H1 (cell line): ENCODE results near the gene COTL1. TPM values are rescaled to one million over a fixed set of nuclear protein-coding genes. Genes with fewer than 3 reads are reported as not detected.

Source experiments
- CTCF ChIA-PET: fragments of 300-600 bp; sonication (Branson Sonifier 250); formaldehyde crosslinking; loops from one replicate; lab custom pipeline; 2021; ENCODE audit not compliant: partially characterized antibody; lab: Charles Lee
- POLR2A ChIA-PET: fragments of 300-600 bp; sonication (Branson Sonifier 250); formaldehyde crosslinking; loops from one replicate; lab custom pipeline; 2021; ENCODE audit warnings: inconsistent platforms; ENCODE audit not compliant: partially characterized antibody; lab: Charles Lee
- DNase-seq, 2 experiments: peaks; one replicate each; pipeline versions ENCODE4 v3.0.0 to v3.0.0-alpha.2; 2010 to 2022; ENCODE audit warnings: low spot score in 2 of 2, low read depth in 1 of 2, mixed read lengths in 1 of 2
- FAIRE-seq: peaks from 2 replicates; lab custom pipeline; 2011; peaks lifted over from hg19 to GRCh38; lab: Jason Lieb, UNC
- H2AFZ ChIP-seq: 2 replicates; pipeline ENCODE4 v1.8.1; 2012; ENCODE audit warnings: low read length, inconsistent platforms
- H2AK5ac ChIP-seq: 2 replicates; pipeline ENCODE4 v1.6.1; 2013; ENCODE audit warnings: low read depth, low read length
- H2BK120ac ChIP-seq: replicated peaks from 2 replicates; pipeline ENCODE3; 2013; ENCODE audit warnings: low read depth, low read length, inconsistent platforms
- H2BK12ac ChIP-seq: 2 replicates; pipeline ENCODE4 v1.6.1; 2013; ENCODE audit warnings: low read depth, low read length
- H2BK15ac ChIP-seq: 2 replicates; pipeline ENCODE4 v1.6.1; 2013; ENCODE audit warnings: low read length
- H2BK20ac ChIP-seq: 2 replicates; pipeline ENCODE4 v1.6.1; 2013; ENCODE audit warnings: low read length
- H2BK5ac ChIP-seq: 2 replicates; pipeline ENCODE4 v1.6.1; 2013; ENCODE audit warnings: low read depth, low read length
- H3K14ac ChIP-seq: 2 replicates; pipeline ENCODE4 v1.6.1; 2013; ENCODE audit warnings: inconsistent platforms; ENCODE audit not compliant: insufficient read length
- H3K18ac ChIP-seq: 2 replicates; pipeline ENCODE4 v1.6.1; 2013; ENCODE audit warnings: low read length; ENCODE audit errors: extremely low read depth
- H3K23ac ChIP-seq: 2 replicates; pipeline ENCODE4 v1.6.1; 2013; ENCODE audit warnings: inconsistent platforms; ENCODE audit not compliant: insufficient read length
- H3K23me2 ChIP-seq: 2 replicates; pipeline ENCODE4 v1.6.1; 2013; ENCODE audit warnings: low read depth, low read length
- H3K27ac ChIP-seq: 2 replicates; pipeline ENCODE4 v1.6.1; 2011; ENCODE audit warnings: low read depth, low read length, inconsistent platforms
- H3K27me3 ChIP-seq, 4 experiments: replicated peaks in 1 of 4; 1 replicate in 1 of 4; 2 replicates in 3 of 4; pipeline versions ENCODE4 v1.6.1 to v1.8.1; 2011 to 2013; ENCODE audit warnings: low read length in 3 of 4, mild to moderate bottlenecking in 3 of 4, inconsistent platforms in 2 of 4, mixed read lengths in 2 of 4, moderate library complexity in 1 of 4; ENCODE audit not compliant: control insufficient read depth in 3 of 4, insufficient read depth in 3 of 4; ENCODE audit errors: extremely low read depth in 1 of 4
- H3K36me3 ChIP-seq, 4 experiments: 2 replicates each; pipeline versions ENCODE4 v1.6.1 to v1.8.1; 2011 to 2013; ENCODE audit warnings: mild to moderate bottlenecking in 4 of 4, low read length in 3 of 4, moderate library complexity in 2 of 4, control low read depth in 1 of 4, inconsistent platforms in 1 of 4; ENCODE audit not compliant: insufficient read depth in 4 of 4, control insufficient read depth in 2 of 4
- H3K4ac ChIP-seq: replicated peaks from 2 replicates; pipeline ENCODE3; 2013; ENCODE audit warnings: low read length, low read depth, mixed read lengths, inconsistent platforms; ENCODE audit not compliant: insufficient read length
- H3K4me1 ChIP-seq, 4 experiments: replicated peaks in 1 of 4; 1 replicate in 1 of 4; 2 replicates in 3 of 4; pipeline versions ENCODE4 v1.6.1 to v1.8.1; 2011 to 2013; ENCODE audit warnings: low read length in 3 of 4, inconsistent platforms in 2 of 4, mixed read lengths in 1 of 4; ENCODE audit not compliant: insufficient read depth in 4 of 4, control insufficient read depth in 3 of 4
- H3K4me2 ChIP-seq, 2 experiments: 2 replicates each; pipeline versions ENCODE4 v1.6.1 to v1.8.1; 2011 to 2013; ENCODE audit warnings: low read depth in 2 of 2, low read length in 2 of 2, control low read depth in 1 of 2, inconsistent platforms in 1 of 2, mild to moderate bottlenecking in 1 of 2; ENCODE audit not compliant: insufficient read depth in 1 of 2
- H3K4me3 ChIP-seq, 4 experiments: fragments of 200-600, 300-600 bp in 1 of 4; sonication (generic), shearing (Covaris generic), sonication (Bioruptor Twin) in 1 of 4; 2 replicates each; pipeline versions ENCODE4 v1.5.1 to v1.8.1; 2011 to 2016; ENCODE audit warnings: low read length in 4 of 4, low read depth in 3 of 4, control low read depth in 2 of 4, inconsistent platforms in 2 of 4, mild to moderate bottlenecking in 2 of 4, mixed read lengths in 1 of 4, moderate library complexity in 1 of 4; ENCODE audit not compliant: insufficient read depth in 2 of 4; ENCODE audit errors: extremely low read depth in 1 of 4
- H3K56ac ChIP-seq: replicated peaks from 2 replicates; pipeline ENCODE3; 2013; ENCODE audit warnings: low read depth, mild to moderate bottlenecking, mixed read lengths, low read length, inconsistent platforms; ENCODE audit not compliant: insufficient read length
- H3K79me1 ChIP-seq: 2 replicates; pipeline ENCODE4 v1.6.1; 2013; ENCODE audit warnings: low read depth, low read length, control low read depth
- H3K79me2 ChIP-seq, 2 experiments: 2 replicates each; pipeline versions ENCODE4 v1.6.1 to v1.8.1; 2012 to 2013; ENCODE audit warnings: low read length in 2 of 2, mild to moderate bottlenecking in 2 of 2, inconsistent platforms in 1 of 2; ENCODE audit not compliant: insufficient read depth in 2 of 2, control insufficient read depth in 1 of 2
- H3K9ac ChIP-seq, 4 experiments: replicated peaks in 1 of 4; 1 replicate in 1 of 4; 2 replicates in 3 of 4; pipeline versions ENCODE4 v1.6.1 to v1.8.1; 2011 to 2013; ENCODE audit warnings: low read depth in 3 of 4, low read length in 3 of 4, control low read depth in 2 of 4, mild to moderate bottlenecking in 2 of 4, moderate library complexity in 2 of 4, inconsistent platforms in 1 of 4; ENCODE audit errors: extremely low read depth in 1 of 4
- H3K9me3 ChIP-seq, 2 experiments: 2 replicates each; pipeline versions ENCODE4 v1.6.1 to v1.8.1; 2012 to 2013; ENCODE audit warnings: mild to moderate bottlenecking in 2 of 2, moderate library complexity in 2 of 2, control low read depth in 1 of 2, inconsistent platforms in 1 of 2, low read depth in 1 of 2, low read length in 1 of 2, mixed read lengths in 1 of 2; ENCODE audit not compliant: insufficient read depth in 2 of 2
- H4K20me1 ChIP-seq, 2 experiments: replicated peaks in 1 of 2; 2 replicates each; pipeline versions ENCODE3 to v1.8.1; 2011 to 2013; ENCODE audit warnings: inconsistent platforms in 2 of 2, low read length in 2 of 2, mild to moderate bottlenecking in 1 of 2; ENCODE audit not compliant: insufficient read depth in 2 of 2, control insufficient read depth in 1 of 2
- H4K5ac ChIP-seq: 2 replicates; pipeline ENCODE4 v1.6.1; 2013; ENCODE audit warnings: low read length, low read depth, mixed read lengths, inconsistent platforms; ENCODE audit not compliant: insufficient read length
- H4K8ac ChIP-seq: 2 replicates; pipeline ENCODE4 v1.8.0; 2013; ENCODE audit warnings: mild to moderate bottlenecking, moderate library complexity, low read length, inconsistent platforms; ENCODE audit not compliant: insufficient read depth; ENCODE audit errors: extremely low read depth
- H4K91ac ChIP-seq: replicated peaks from 2 replicates; pipeline ENCODE3; 2013; ENCODE audit warnings: low read length, mixed read lengths, inconsistent platforms; ENCODE audit not compliant: insufficient read length
- CHD1 ChIP-seq: IDR thresholded peaks from 2 replicates; pipeline ENCODE4 v1.6.1; 2012; ENCODE audit warnings: low read depth, low read length, improper control_type of control experiment
- CREB1 ChIP-seq: IDR thresholded peaks from 2 replicates; pipeline ENCODE4 v1.6.1; 2012; ENCODE audit warnings: inconsistent platforms
- CTBP2 ChIP-seq: IDR thresholded peaks from 2 replicates; pipeline ENCODE4 v1.7.0; 2011; ENCODE audit warnings: borderline replicate concordance, mild to moderate bottlenecking, moderate library complexity, mixed read lengths, low read length; ENCODE audit not compliant: insufficient read depth, insufficient read length
- EZH2 ChIP-seq: fragments of 200-600 bp; sonication (generic); IDR thresholded peaks from 2 replicates; pipeline ENCODE4 v1.7.1; 2012; ENCODE audit warnings: low read depth, mild to moderate bottlenecking, moderate library complexity, low read length, inconsistent platforms; ENCODE audit not compliant: severe bottlenecking
- KDM1A ChIP-seq: fragments of 200-600, 300-600 bp; sonication (generic); IDR thresholded peaks from 2 replicates; pipeline ENCODE4 v1.7.1; 2016; ENCODE audit warnings: mild to moderate bottlenecking, low read length, borderline replicate concordance
- KDM4A ChIP-seq: IDR thresholded peaks from one replicate; pipeline ENCODE4 v1.7.1; 2012; ENCODE audit warnings: low read depth, mild to moderate bottlenecking, moderate library complexity, low read length, inconsistent platforms; ENCODE audit not compliant: severe bottlenecking
- PHF8 ChIP-seq: fragments of 200-600 bp; sonication (generic); conservative IDR thresholded peaks from 2 replicates; pipeline ENCODE4 v1.7.1; 2012; ENCODE audit warnings: low read depth, mild to moderate bottlenecking, inconsistent platforms, low read length, moderate library complexity
- POLR2AphosphoS5 ChIP-seq: IDR thresholded peaks from 2 replicates; pipeline ENCODE4 v1.6.1; 2011; ENCODE audit warnings: low read depth, low read length
- POU5F1 ChIP-seq: IDR thresholded peaks from 2 replicates; pipeline ENCODE4 v1.6.1; 2011; ENCODE audit warnings: low read depth, mild to moderate bottlenecking, low read length, moderate library complexity
- RBBP5 ChIP-seq: IDR thresholded peaks from 2 replicates; pipeline ENCODE4 v1.7.1; 2012; ENCODE audit warnings: low read depth, mild to moderate bottlenecking, inconsistent platforms, low read length, moderate library complexity, borderline replicate concordance
- RFX5 ChIP-seq: IDR thresholded peaks from 2 replicates; pipeline ENCODE4 v1.6.1; 2011; ENCODE audit warnings: low read depth, low read length, improper control_type of control experiment, borderline replicate concordance
- RXRA ChIP-seq: IDR thresholded peaks from 2 replicates; pipeline ENCODE4 v1.6.1; 2011; ENCODE audit warnings: low read depth, mild to moderate bottlenecking, low read length, moderate library complexity; ENCODE audit not compliant: insufficient read depth
- SIRT6 ChIP-seq: IDR thresholded peaks from one replicate; pipeline ENCODE4 v1.7.1; 2012; ENCODE audit warnings: low read length, inconsistent platforms
- TAF7 ChIP-seq: optimal IDR thresholded peaks from 2 replicates; pipeline ENCODE3; 2011; ENCODE audit warnings: low read depth, mild to moderate bottlenecking, inconsistent platforms, low read length, moderate library complexity, borderline replicate concordance
- WGBS, 2 experiments: shearing (Covaris generic) in 1 of 2; methylation state at CpG; one replicate each; pipeline versions ENCODE4 v1.1.6 to v1.1.7; 2013 to 2015; ENCODE audit warnings: low lambda C conversion rate in 2 of 2, mixed read lengths in 2 of 2, inconsistent platforms in 1 of 2, low coverage in 1 of 2, missing lambda C conversion rate in 1 of 2; ENCODE audit not compliant: insufficient replicate concordance in 2 of 2, insufficient coverage in 1 of 2, insufficient read length in 1 of 2; ENCODE audit errors: extremely low coverage in 1 of 2, missing lambda C conversion rate in 1 of 2; 5-methylcytosine and 5-hydroxymethylcytosine counted together
- polyA plus RNA-seq, 7 experiments: library from polyadenylated mRNA; depleted of rRNA in 3 of 7; stranded (reverse) in 5 of 7; unstranded in 2 of 7; fragments of >200 nt in 5 of 7; fragments of 200-250 nt in 2 of 7; gene quantifications; 1 replicate in 5 of 7; 2 replicates in 1 of 7; 4 replicates in 1 of 7; pipeline versions ENCODE4 v1.2.1 to v1.2.3, GENCODE V29; 2011 to 2013; ENCODE audit warnings: missing spikeins in 2 of 7, mixed read lengths in 2 of 7
- total RNA-seq: library from RNA; stranded (reverse); fragmentation: NEBNext Ultra II Directional; extraction: Animal tissue kit (Norgen Biotek cat#: 25700); gene quantifications from 2 replicates; pipeline ENCODE4 v1.2.1, GENCODE V29; 2021

Gene COTL1
- total and polyA plus RNA-seq, 2 of the 8 experiments (the other 6 are each of a cell fraction or from before 2014, with no cell fraction given): 59.2 to 183 TPM

DNA sequence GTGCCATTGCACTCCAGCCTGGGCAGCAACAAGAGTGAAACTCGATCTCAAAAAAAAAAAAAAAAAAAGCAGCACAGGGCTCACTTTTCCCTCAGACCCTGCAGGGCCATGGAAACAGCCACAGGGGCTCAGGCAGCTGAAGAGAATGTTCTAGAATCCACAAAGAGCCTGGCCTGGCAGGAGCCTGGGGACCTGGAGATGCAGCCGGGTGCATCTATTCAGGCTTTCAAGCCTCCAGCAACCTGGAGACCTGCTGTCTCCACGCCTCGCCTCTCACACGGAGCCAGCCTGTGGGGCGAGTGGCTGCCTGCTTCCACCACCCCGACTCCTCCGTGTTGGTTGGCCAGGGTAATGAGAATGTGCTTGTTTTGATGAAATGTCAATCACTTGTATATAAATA is 69.4 kb downstream of the COTL1 start:
- H3K4me2 ChIP-seq: no peak overlapping the region; a peak in 1 of 4 replicates
- H3K27ac ChIP-seq: no peak overlapping the region
- no peak overlapping the region for H2AFZ ChIP-seq
- H3K9me3 ChIP-seq: no peaks in the 10 kb centered on the region
- no peak overlapping the region for H2BK5ac ChIP-seq
- 0 out of 2 replicates have a peak overlapping the region, but pooled peaks have one; percentile 72 for H2BK15ac ChIP-seq
- 91% methylated on average over 7 of the region's 8 CpGs; no CpG with 5 or more reads in 1 of the 2 experiments for WGBS, 2 experiments
- no peaks in the 10 kb centered on the region for H3K36me3 ChIP-seq
- no peak overlapping the region for H3K9ac ChIP-seq
- no peak for FAIRE-seq
- H2BK120ac ChIP-seq: no peak overlapping the region
- H3K27me3 ChIP-seq: peaks cover 0 to 3% (median 0%) of the 10 kb centered on the region in 4 experiments; a peak in 1 of 7 replicates
- H3K4ac ChIP-seq: no peak overlapping the region
- H4K5ac ChIP-seq: no peak overlapping the region
- H3K4me3 ChIP-seq: no peak overlapping the region
- H3K79me2 ChIP-seq: no peaks in the 10 kb centered on the region
- H3K23ac ChIP-seq: no peak overlapping the region
- H2AK5ac ChIP-seq: no peak overlapping the region
- 0 out of 2 replicates have a peak overlapping the region, but pooled peaks have one; percentile 76 for H2BK12ac ChIP-seq
- no peaks in the 10 kb centered on the region for H4K20me1 ChIP-seq
- H3K79me1 ChIP-seq: no peaks in the 10 kb centered on the region; the same call in 1 of the 2 replicates
- DNase-seq: no peak
- peak overlapping the region; percentile 37 for H3K56ac ChIP-seq
- H3K14ac ChIP-seq: no peak overlapping the region
- no peak overlapping the region for H4K91ac ChIP-seq
- H3K23me2 ChIP-seq: no peaks in the 10 kb centered on the region
- ChIA-PET POLR2A (interaction anchor here (1.4 to 2.1 kb wide), 4 partner anchors 9 to 16 kb away, joined by 5 to 8 read pairs (median 6); no protein-coding TSS in a partner anchor), CTCF (interaction anchor here (1.3 kb wide), 1 partner anchor 42 kb away, joined by 3 read pairs; no protein-coding TSS in a partner anchor)
- no peak overlapping the region for H4K8ac ChIP-seq
- peaks cover 0 to 23% (median 13%) of the 10 kb centered on the region in 4 experiments; a peak in 6 of 7 replicates for H3K4me1 ChIP-seq
- H2BK20ac ChIP-seq: no peak overlapping the region
- H3K18ac ChIP-seq: no peak overlapping the region
- TF ChIP-seq PHF8 (no peak), RFX5 (no peak), KDM1A (no peak), TAF7 (no peak), RXRA (no peak), CREB1 (no peak), CTBP2 (no peak), POU5F1 (no peak), KDM4A (no peak), POLR2AphosphoS5 (no peak), EZH2 (no peak), RBBP5 (no peak), SIRT6 (no peak), CHD1 (no peak)
